ENCODE results near the gene C1orf232.

C1orf232 gene

DNA sequence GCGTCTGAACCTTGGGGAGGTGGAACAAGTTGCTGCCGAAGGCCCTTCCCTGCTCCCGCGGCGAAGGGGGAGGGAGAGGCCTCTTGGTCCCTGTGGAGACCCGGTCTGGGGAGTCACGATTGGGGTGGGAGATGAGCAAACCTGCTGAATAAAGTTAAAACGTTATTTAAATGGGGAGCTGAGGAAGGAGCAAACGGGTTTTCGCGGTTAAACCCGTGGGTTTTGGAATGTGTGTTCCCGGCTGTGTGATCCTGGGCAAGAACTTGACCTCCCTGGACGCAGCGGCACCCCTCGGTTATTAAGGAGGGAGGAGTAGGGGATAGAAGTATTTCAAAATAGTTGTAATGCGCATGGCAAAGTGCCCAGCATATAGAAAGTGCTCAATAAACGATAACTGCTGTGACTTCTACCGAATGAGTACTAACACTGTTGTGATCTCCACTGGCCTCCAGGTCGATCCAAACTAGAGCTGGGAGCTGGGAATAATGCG, 6.5 kb downstream of the C1orf232 start:
- WGBS, result 43% methylated on average over 21 of the region's 21 CpGs
- no peak for DNase-seq

DNA sequence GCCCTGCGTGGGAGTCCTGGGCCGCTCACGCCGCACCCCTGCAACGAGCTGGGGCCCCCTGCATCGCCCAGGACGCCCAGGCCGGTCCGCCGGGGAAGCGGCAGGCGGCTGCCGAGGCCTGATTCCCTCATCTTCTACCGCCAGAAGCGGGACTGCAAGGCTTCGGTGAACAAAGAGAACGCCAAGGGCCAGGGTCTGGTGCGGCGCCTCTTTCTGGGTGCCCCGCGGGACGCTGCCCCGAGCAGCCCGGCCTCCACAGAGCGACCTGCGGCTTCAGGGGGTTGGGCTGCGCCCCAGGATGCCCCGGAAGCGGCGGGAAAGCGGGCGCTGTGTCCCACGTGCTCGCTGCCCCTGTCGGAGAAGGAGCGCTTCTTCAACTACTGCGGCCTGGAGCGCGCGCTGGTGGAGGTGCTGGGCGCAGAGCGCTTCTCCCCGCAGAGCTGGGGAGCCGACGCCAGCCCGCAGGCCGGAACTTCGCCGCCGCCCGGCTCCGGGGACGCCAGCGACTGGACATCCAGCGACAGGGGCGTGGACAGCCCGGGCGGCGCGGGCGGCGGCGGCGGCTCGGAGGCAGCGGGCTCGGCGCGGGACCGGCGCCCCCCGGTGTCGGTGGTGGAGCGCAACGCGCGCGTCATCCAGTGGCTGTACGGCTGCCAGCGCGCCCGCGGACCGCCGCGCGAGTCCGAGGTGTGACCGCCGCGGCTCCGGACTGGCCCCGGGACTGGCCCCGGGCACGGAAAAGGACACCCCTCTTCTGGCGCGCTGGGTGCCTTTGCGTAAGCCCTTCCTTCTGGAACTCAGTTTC, 7.1 kb downstream of the C1orf232 start:
- 6% methylated on average over 79 of the region's 98 CpGs for WGBS
- no peak overlapping the region for H2BK15ac ChIP-seq (ENCODE audit: low read depth, poor library complexity, severe bottlenecking)
- peak overlapping the region in 1 of 2 experiments; percentile 46 for H3K14ac ChIP-seq (ENCODE audit: low read length in 2 of 2)
- peak overlapping the region; percentile 15 for H2BK120ac ChIP-seq (ENCODE audit: low read depth, low read length)
- H2BK12ac ChIP-seq (ENCODE audit: low read length in 2 of 2), result peak overlapping the region in 1 of 2 experiments; percentile 59
- peak overlapping the region; percentile 32 for H3K9ac ChIP-seq (ENCODE audit: low read length)
- H3K4me2 ChIP-seq (ENCODE audit: low read length, poor library complexity, severe bottlenecking), result peak overlapping the region; percentile 78
- peaks cover 22% of the 10 kb centered on the region for H3K4me1 ChIP-seq (ENCODE audit: control insufficient read depth, insufficient read depth, low read depth, low read length)
- peaks cover 54 to 80% of the 10 kb centered on the region in 2 experiments for H3K27me3 ChIP-seq (ENCODE audit: control insufficient read depth in 1 of 2, insufficient read depth in 1 of 2, low read length in 2 of 2)
- peak overlapping the region; percentile 37 to 66 for H3K4me3 ChIP-seq (ENCODE audit: insufficient read depth in 1 of 2, low read depth in 1 of 2, low read length in 2 of 2)
- peak overlapping the region in 1 of 2 experiments; percentile 54 for H3K23ac ChIP-seq (ENCODE audit: low read length in 2 of 2)
- peak overlapping the region; percentile 22 for H4K91ac ChIP-seq (ENCODE audit: low read length)
- H3K9me3 ChIP-seq (ENCODE audit: control insufficient read depth, low read length), result no peaks in the 10 kb centered on the region
- peak overlapping the region; percentile 43 for H2AFZ ChIP-seq (ENCODE audit: low read depth, low read length)
- peak overlapping the region in 1 of 2 experiments; percentile 46 for H3K4ac ChIP-seq (ENCODE audit: low read depth in 1 of 2, low read length in 2 of 2)
- H2AK5ac ChIP-seq (ENCODE audit: low read length, severe bottlenecking), result no peak overlapping the region
- no peak overlapping the region for H3K27ac ChIP-seq (ENCODE audit: low read length, poor library complexity, severe bottlenecking)
- H4K8ac ChIP-seq (ENCODE audit: low read length), result peak overlapping the region; percentile 81
- H3K36me3 ChIP-seq (ENCODE audit: control insufficient read depth in 1 of 2, insufficient read depth in 2 of 2, low read depth in 1 of 2, low read length in 2 of 2), result no peaks in the 10 kb centered on the region
- H2BK5ac ChIP-seq (ENCODE audit: low read depth, low read length, poor library complexity, severe bottlenecking), result no peak overlapping the region
- H3K79me1 ChIP-seq (replicated peaks; ENCODE audit: low read length, poor library complexity, severe bottlenecking), result no peaks in the 10 kb centered on the region
- DNase-seq, result peak; percentile 71
- peak overlapping the region; percentile 58 to 72 for H3K18ac ChIP-seq (ENCODE audit: low read depth in 1 of 2, low read length in 2 of 2)

More for the DNA sequence above, 6.5 kb downstream of the C1orf232 start:
- H3K27me3 ChIP-seq (ENCODE audit: control insufficient read depth in 1 of 2, insufficient read depth in 1 of 2, low read length in 2 of 2), result peaks cover 48 to 76% of the 10 kb centered on the region in 2 experiments
- peak overlapping the region in 1 of 2 experiments; percentile 47 for H2BK12ac ChIP-seq (ENCODE audit: low read length in 2 of 2)
- peak overlapping the region; percentile 78 for H3K4me2 ChIP-seq (ENCODE audit: low read length, poor library complexity, severe bottlenecking)
- no peak overlapping the region for H4K91ac ChIP-seq (ENCODE audit: low read length)
- no peak overlapping the region for H2BK120ac ChIP-seq (ENCODE audit: low read depth, low read length)
- H3K23ac ChIP-seq (ENCODE audit: low read length in 2 of 2), result no peak overlapping the region
- H3K4ac ChIP-seq (ENCODE audit: low read depth in 1 of 2, low read length in 2 of 2), result no peak overlapping the region
- H3K36me3 ChIP-seq (ENCODE audit: control insufficient read depth in 1 of 2, insufficient read depth in 2 of 2, low read depth in 1 of 2, low read length in 2 of 2), result no peaks in the 10 kb centered on the region
- no peak overlapping the region for H2AFZ ChIP-seq (ENCODE audit: low read depth, low read length)
- no peaks in the 10 kb centered on the region for H3K79me1 ChIP-seq (replicated peaks; ENCODE audit: low read length, poor library complexity, severe bottlenecking)
- no peaks in the 10 kb centered on the region for H3K9me3 ChIP-seq (ENCODE audit: control insufficient read depth, low read length)
- peak overlapping the region in 1 of 2 experiments; percentile 66 for H3K4me3 ChIP-seq (ENCODE audit: insufficient read depth in 1 of 2, low read depth in 1 of 2, low read length in 2 of 2)
- H2BK5ac ChIP-seq (ENCODE audit: low read depth, low read length, poor library complexity, severe bottlenecking), result no peak overlapping the region
- H2BK15ac ChIP-seq (ENCODE audit: low read depth, poor library complexity, severe bottlenecking), result no peak overlapping the region
- H3K18ac ChIP-seq (ENCODE audit: low read depth in 1 of 2, low read length in 2 of 2), result peak overlapping the region in 1 of 2 experiments; percentile 72
- H2AK5ac ChIP-seq (ENCODE audit: low read length, severe bottlenecking), result no peak overlapping the region
- H3K27ac ChIP-seq (ENCODE audit: low read length, poor library complexity, severe bottlenecking), result no peak overlapping the region
- H3K14ac ChIP-seq (ENCODE audit: low read length in 2 of 2), result no peak overlapping the region
- peak overlapping the region; percentile 7 for H4K8ac ChIP-seq (ENCODE audit: low read length)
- H3K9ac ChIP-seq (ENCODE audit: low read length), result no peak overlapping the region
- H3K4me1 ChIP-seq (ENCODE audit: control insufficient read depth, insufficient read depth, low read depth, low read length), result peaks cover 21% of the 10 kb centered on the region

DNA sequence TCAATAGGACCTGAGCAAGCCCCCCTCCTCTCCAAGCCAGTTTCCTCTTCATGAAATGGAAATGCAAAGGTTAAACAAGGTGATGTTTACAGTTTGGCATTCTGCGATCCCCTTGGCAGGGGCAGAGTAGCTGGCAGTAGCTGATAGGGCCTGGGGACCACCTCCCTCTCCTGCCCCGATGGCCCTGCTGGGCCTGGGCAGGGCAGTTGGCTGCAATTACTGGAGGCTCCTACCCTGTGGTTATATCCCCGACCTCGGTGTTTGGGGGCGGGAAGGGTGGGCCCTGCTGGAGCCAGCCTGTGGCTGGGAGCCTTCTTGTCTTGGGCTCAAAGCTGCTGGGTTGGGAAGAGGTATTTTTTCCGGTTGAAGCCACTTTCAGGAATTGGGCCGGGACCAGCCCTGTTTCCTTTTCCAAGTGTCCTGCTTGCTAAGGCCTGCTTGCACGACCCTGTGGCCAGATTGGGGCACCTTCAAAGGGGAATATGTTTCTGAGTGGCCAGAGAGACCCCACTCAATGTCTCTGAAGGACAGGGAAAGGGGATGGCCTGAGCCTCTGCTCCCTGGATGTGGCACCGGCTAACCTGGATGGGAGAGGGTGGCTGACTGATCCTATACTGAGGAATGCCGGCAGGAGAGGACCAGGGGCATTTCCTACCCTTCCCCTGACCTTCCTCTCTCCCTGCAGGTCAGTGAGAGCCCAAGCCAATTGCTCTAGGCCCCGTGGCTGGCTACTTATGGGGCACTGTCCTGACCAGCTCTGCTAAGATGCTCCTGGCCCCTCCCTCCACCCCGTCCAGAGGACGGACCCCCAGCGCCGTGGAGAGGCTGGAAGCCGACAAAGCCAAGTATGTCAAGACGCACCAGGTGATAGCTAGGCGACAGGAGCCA, 8.0 kb downstream of the C1orf232 start:
- Histone ChIP-seq H2BK5ac (ENCODE audit: low read depth, low read length, poor library complexity, severe bottlenecking) (no peak overlapping the region), H3K9me3 (ENCODE audit: control insufficient read depth, low read length) (no peaks in the 10 kb centered on the region), H3K18ac (ENCODE audit: low read depth in 1 of 2, low read length in 2 of 2) (peak overlapping the region; percentile 40 to 58), H3K14ac (ENCODE audit: low read length in 2 of 2) (peak overlapping the region in 1 of 2 experiments; percentile 46), H3K79me1 (replicated peaks; ENCODE audit: low read length, poor library complexity, severe bottlenecking) (no peaks in the 10 kb centered on the region), H3K23ac (ENCODE audit: low read length in 2 of 2) (peak overlapping the region in 1 of 2 experiments; percentile 54), H3K4me1 (ENCODE audit: control insufficient read depth, insufficient read depth, low read depth, low read length) (peaks cover 25% of the 10 kb centered on the region), H3K4ac (ENCODE audit: low read depth in 1 of 2, low read length in 2 of 2) (peak overlapping the region in 1 of 2 experiments; percentile 46), H3K36me3 (ENCODE audit: control insufficient read depth in 1 of 2, insufficient read depth in 2 of 2, low read depth in 1 of 2, low read length in 2 of 2) (no peaks in the 10 kb centered on the region), H2BK15ac (ENCODE audit: low read depth, poor library complexity, severe bottlenecking) (no peak overlapping the region), H2AK5ac (ENCODE audit: low read length, severe bottlenecking) (no peak overlapping the region), H3K9ac (ENCODE audit: low read length) (peak overlapping the region; percentile 32), H2BK12ac (ENCODE audit: low read length in 2 of 2) (no peak overlapping the region), H4K91ac (ENCODE audit: low read length) (peak overlapping the region; percentile 11), H3K4me3 (ENCODE audit: insufficient read depth in 1 of 2, low read depth in 1 of 2, low read length in 2 of 2) (peak overlapping the region; percentile 37 to 66), H2BK120ac (ENCODE audit: low read depth, low read length) (no peak overlapping the region), H4K8ac (ENCODE audit: low read length) (peak overlapping the region; percentile 81), H3K27ac (ENCODE audit: low read length, poor library complexity, severe bottlenecking) (no peak overlapping the region), H2AFZ (ENCODE audit: low read depth, low read length) (peak overlapping the region; percentile 43), H3K27me3 (ENCODE audit: control insufficient read depth in 1 of 2, insufficient read depth in 1 of 2, low read length in 2 of 2) (peaks cover 62 to 83% of the 10 kb centered on the region in 2 experiments), H3K4me2 (ENCODE audit: low read length, poor library complexity, severe bottlenecking) (peak overlapping the region; percentile 78)
- 44% methylated on average over 18 of the region's 18 CpGs for WGBS
- DNase-seq, result no peak

DNA sequence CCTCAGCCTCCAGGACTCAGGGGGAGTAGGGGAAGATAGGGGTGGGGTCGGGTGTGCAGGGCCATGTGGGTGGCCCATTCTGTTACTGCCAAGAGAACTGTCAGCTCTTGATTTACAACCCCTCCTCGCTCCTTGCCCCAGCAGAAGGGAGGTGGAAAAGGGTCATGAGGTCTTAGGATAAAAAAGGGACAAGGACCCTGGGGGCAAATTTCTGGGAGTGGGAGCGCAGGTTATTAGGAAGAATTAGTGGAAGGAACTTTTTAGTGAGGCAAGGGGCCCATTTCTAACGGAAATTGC, 9.1 kb downstream of the C1orf232 start:
- Histone ChIP-seq H4K8ac (ENCODE audit: low read length) (no peak overlapping the region), H3K4me1 (ENCODE audit: control insufficient read depth, insufficient read depth, low read depth, low read length) (peaks cover 23% of the 10 kb centered on the region), H3K14ac (ENCODE audit: low read length in 2 of 2) (no peak overlapping the region), H3K27ac (ENCODE audit: low read length, poor library complexity, severe bottlenecking) (no peak overlapping the region), H3K9me3 (ENCODE audit: control insufficient read depth, low read length) (no peaks in the 10 kb centered on the region), H3K27me3 (ENCODE audit: control insufficient read depth in 1 of 2, insufficient read depth in 1 of 2, low read length in 2 of 2) (peaks cover 73 to 85% of the 10 kb centered on the region in 2 experiments), H2BK5ac (ENCODE audit: low read depth, low read length, poor library complexity, severe bottlenecking) (no peak overlapping the region), H2BK15ac (ENCODE audit: low read depth, poor library complexity, severe bottlenecking) (no peak overlapping the region), H3K36me3 (ENCODE audit: control insufficient read depth in 1 of 2, insufficient read depth in 2 of 2, low read depth in 1 of 2, low read length in 2 of 2) (no peaks in the 10 kb centered on the region), H3K9ac (ENCODE audit: low read length) (no peak overlapping the region), H2AK5ac (ENCODE audit: low read length, severe bottlenecking) (no peak overlapping the region), H3K4ac (ENCODE audit: low read depth in 1 of 2, low read length in 2 of 2) (no peak overlapping the region), H3K18ac (ENCODE audit: low read depth in 1 of 2, low read length in 2 of 2) (no peak overlapping the region), H2AFZ (ENCODE audit: low read depth, low read length) (no peak overlapping the region), H2BK120ac (ENCODE audit: low read depth, low read length) (no peak overlapping the region), H3K79me1 (replicated peaks; ENCODE audit: low read length, poor library complexity, severe bottlenecking) (no peaks in the 10 kb centered on the region), H4K91ac (ENCODE audit: low read length) (no peak overlapping the region), H2BK12ac (ENCODE audit: low read length in 2 of 2) (no peak overlapping the region), H3K23ac (ENCODE audit: low read length in 2 of 2) (no peak overlapping the region), H3K4me2 (ENCODE audit: low read length, poor library complexity, severe bottlenecking) (no peak overlapping the region), H3K4me3 (ENCODE audit: insufficient read depth in 1 of 2, low read depth in 1 of 2, low read length in 2 of 2) (no peak overlapping the region)
- no peak for DNase-seq
- 52% methylated on average over 4 of the region's 4 CpGs for WGBS
